GM12878 (cell line): ENCODE results near the gene KLK6. TPM values are rescaled to one million over a fixed set of nuclear protein-coding genes. Genes with fewer than 3 reads are reported as not detected.

Source experiments
- BACH1 ChIP-seq: fragments of 450-650 bp; IDR thresholded peaks from 2 replicates; pipeline ENCODE4 v1.6.1; 2017; ENCODE audit warnings: mild to moderate bottlenecking, borderline replicate concordance
- HDGF ChIP-seq: fragments of 450-650 bp; IDR thresholded peaks from 2 replicates; pipeline ENCODE4 v1.6.1; 2016; ENCODE audit warnings: antibody characterized with exemption
- KLF5 ChIP-seq: fragments of 450-650 bp; IDR thresholded peaks from 2 replicates; pipeline ENCODE4 v1.6.1; 2014; ENCODE audit warnings: mild to moderate bottlenecking; ENCODE audit not compliant: partially characterized antibody
- MLLT1 ChIP-seq: fragments of 450-650 bp; IDR thresholded peaks from 2 replicates; pipeline ENCODE4 v1.6.1; 2016; ENCODE audit warnings: mild to moderate bottlenecking
- MYC ChIP-seq: IDR thresholded peaks from 2 replicates; pipeline ENCODE4 v1.6.1; 2011; ENCODE audit warnings: mild to moderate bottlenecking, low read length, moderate library complexity, inconsistent platforms; ENCODE audit not compliant: insufficient read depth, insufficient replicate concordance, insufficient read length, severe bottlenecking
- SREBF2 ChIP-seq: IDR thresholded peaks from 2 replicates; pipeline ENCODE4 v1.6.1; 2012; ENCODE audit warnings: mild to moderate bottlenecking, low read length
- ZBED1 ChIP-seq: IDR thresholded peaks from 2 replicates; pipeline ENCODE4 v1.6.1; 2016; ENCODE audit warnings: borderline replicate concordance
- ZNF217 ChIP-seq: fragments of 450-650 bp; IDR thresholded peaks from 2 replicates; pipeline ENCODE4 v1.6.1; 2017; ENCODE audit warnings: antibody characterized with exemption, mild to moderate bottlenecking
- ZNF384 ChIP-seq: IDR thresholded peaks from 2 replicates; pipeline ENCODE4 v1.6.1; 2012; ENCODE audit warnings: low read depth, mild to moderate bottlenecking, low read length, improper control_type of control experiment, borderline replicate concordance
- ZSCAN29 ChIP-seq: fragments of 450-650 bp; IDR thresholded peaks from 2 replicates; pipeline ENCODE4 v1.6.1; 2017; ENCODE audit warnings: mild to moderate bottlenecking, moderate library complexity
- polyA plus RNA-seq, 11 experiments: library from polyadenylated mRNA; depleted of rRNA in 4 of 11; unstranded in 6 of 11; stranded (reverse) in 5 of 11; fragments of >200 nt; fragmentation: Nextera tagmentation in 4 of 11; fragmentation: Illumina TruSeq in 1 of 11; extraction: Ambion mirVana in 4 of 11; extraction: Trizol in 1 of 11; gene quantifications; 1 replicate in 1 of 11; 2 replicates in 10 of 11; pipeline versions ENCODE4 v1.2.1 to v1.2.3, GENCODE V29; 2011 to 2016; ENCODE audit warnings: inconsistent platforms in 2 of 11, missing spikeins in 2 of 11, low read depth in 1 of 11
- total RNA-seq, 4 experiments: library from RNA; depleted of rRNA in 3 of 4; stranded (reverse); fragments of >200 nt in 3 of 4; fragmentation: Illumina TruSeq in 1 of 4; extraction: Trizol in 1 of 4; gene quantifications; 2 replicates each; pipeline versions ENCODE4 v1.2.1 to v1.2.3, GENCODE V29; 2013 to 2021
- TF ChIP-seq, protein P1 (sequence below): IDR thresholded peaks from 2 replicates; pipeline ENCODE4 v1.6.1; 2012; ENCODE audit warnings: low read depth, low read length, improper control_type of control experiment

KLK6 gene
- total and polyA plus RNA-seq, 10 of the 15 experiments (the other 5 are each of a cell fraction or from before 2014, with no cell fraction given), result not detected

GRCh38 chr19:50910722-50911121 lies 58.7 kb downstream of the KLK6 start (continued):
- no peak for TF ChIP-seq MLLT1
- no peak for TF ChIP-seq HDGF
- TF ChIP-seq SREBF2, result no peak
- TF ChIP-seq ZNF384, result no peak
- TF ChIP-seq MYC, result no peak
- no peak for TF ChIP-seq BACH1
- TF ChIP-seq ZNF217, result no peak
- TF ChIP-seq KLF5, result no peak
- TF ChIP-seq, protein P1, sequence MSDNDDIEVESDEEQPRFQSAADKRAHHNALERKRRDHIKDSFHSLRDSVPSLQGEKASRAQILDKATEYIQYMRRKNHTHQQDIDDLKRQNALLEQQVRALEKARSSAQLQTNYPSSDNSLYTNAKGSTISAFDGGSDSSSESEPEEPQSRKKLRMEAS, result no peak
- no peak for TF ChIP-seq ZSCAN29
- no peak for TF ChIP-seq ZBED1
